PC-3 (cell line): ENCODE results near the gene CKB.

Experiments
- CTCF ChIP-seq: fragments of 300-600 bp; sonication (generic); conservative IDR thresholded peaks from 2 replicates; pipeline ENCODE4 v1.5.1; 2017; ENCODE audit warnings: antibody characterized with exemption, low read depth, mild to moderate bottlenecking, low read length
- EZH2 ChIP-seq: fragments of 300-600 bp; sonication (generic); IDR thresholded peaks from one replicate; pipeline ENCODE4 v1.6.1; 2017; ENCODE audit warnings: antibody characterized with exemption, mild to moderate bottlenecking, low read length; ENCODE audit not compliant: unreplicated experiment
- EZH2phosphoT487 ChIP-seq: fragments of 300-600 bp; sonication (generic); IDR thresholded peaks from 2 replicates; pipeline ENCODE4 v1.6.1; 2018; ENCODE audit warnings: mild to moderate bottlenecking, antibody characterized with exemption, low read length, borderline replicate concordance

- TF ChIP-seq EZH2phosphoT487 (no peak), CTCF (no peak), EZH2 (no peak)
These were observed 39.5 kb upstream of the CKB start for GRCh38 chr14:103562179-103562428.
